T-helper 17 cell (primary cell): Measurements from ENCODE around the gene C11orf54. TPM values are rescaled to one million over a fixed set of nuclear protein-coding genes. Genes with fewer than 3 reads are reported as not detected.
"Not testable (repeated sequence)": the region's sequence is repeated elsewhere in the genome, so short reads cannot be mapped to it uniquely, and the experiment has no call there.

ENCODE experiments used
- ATAC-seq: fragments of 150-1000 bp; cut with Tn5 transposase; 2 replicates; pipeline ENCODE4 v1.10.0; 2021; ENCODE audit warnings: mild to moderate bottlenecking, moderate library complexity
- DNase-seq, 3 donors: peaks; one replicate each; pipeline versions ENCODE4 v3.0.0 to v3.0.0-alpha.2; 2020 to 2021
- H3K9me3 ChIP-seq: one replicate; pipeline ENCODE4 v1.7.0; 2013; ENCODE audit warnings: low read length, mild to moderate bottlenecking; ENCODE audit not compliant: control insufficient read depth, poor library complexity, severe bottlenecking
- H3K27ac Mint-ChIP-seq: one replicate; pipeline ENCODE4 v1.8.0; 2022; ENCODE audit warnings: mild to moderate bottlenecking, moderate library complexity, mixed read lengths
- H3K27me3 Mint-ChIP-seq: one replicate; pipeline ENCODE4 v1.8.0; 2022; ENCODE audit warnings: mixed read lengths
- H3K36me3 Mint-ChIP-seq: one replicate; pipeline ENCODE4 v1.8.0; 2022; ENCODE audit warnings: low read depth, mixed read lengths
- H3K4me1 Mint-ChIP-seq: one replicate; pipeline ENCODE4 v1.8.0; 2022; ENCODE audit warnings: mild to moderate bottlenecking, mixed read lengths
- H3K4me3 Mint-ChIP-seq: one replicate; pipeline ENCODE4 v1.8.0; 2022; ENCODE audit warnings: mild to moderate bottlenecking, moderate library complexity, mixed read lengths
- total RNA-seq, 4 donors: library from RNA in 2 of 4; stranded (reverse) in 2 of 4; gene quantifications; one replicate each; pipeline ENCODE4 v1.2.3 and lab custom pipeline; 2022 to 2026

The C11orf54 gene
- total RNA-seq, 2 donors from 2014 or later, result 12.1 to 13.9 TPM

DNA sequence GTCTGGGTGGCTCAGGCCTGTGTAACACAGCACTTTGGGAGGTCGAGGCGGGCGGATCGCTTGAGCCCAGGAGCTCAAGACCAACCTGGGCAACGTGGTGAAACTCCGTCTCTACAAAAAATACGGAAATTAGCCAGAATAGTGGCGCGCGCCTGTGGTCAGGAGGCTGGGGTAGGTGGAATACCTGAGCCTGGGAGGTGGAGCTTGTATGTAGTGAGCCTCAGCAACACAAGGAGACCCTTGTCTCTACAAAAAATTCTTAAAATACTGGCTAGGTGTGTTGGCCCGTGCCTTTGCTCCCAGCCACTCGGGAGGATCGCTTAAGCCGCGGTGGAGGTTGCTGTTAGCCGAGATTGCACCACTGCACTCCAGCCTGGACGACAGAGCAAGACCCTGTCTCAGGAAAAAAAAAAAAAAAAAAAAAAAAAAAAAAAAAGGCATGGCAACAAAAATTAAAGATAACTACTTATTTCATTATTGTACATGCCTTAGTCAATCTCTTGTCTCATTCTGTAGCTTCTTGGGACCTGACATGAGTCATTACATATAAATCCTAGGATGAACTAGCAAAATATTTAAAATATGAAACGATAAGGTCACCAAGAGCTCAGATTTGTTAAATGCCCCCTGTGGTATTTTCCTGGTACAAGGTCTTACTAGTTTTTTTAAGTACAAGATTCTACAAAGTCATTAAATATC is 1.3 kb upstream of the C11orf54 start:
- H3K9me3 ChIP-seq, result no peaks in the 10 kb centered on the region
- Mint-ChIP-seq H3K27ac (peak overlapping the region; percentile 99), H3K36me3 (peaks cover 6% of the 10 kb centered on the region), H3K4me1 (peaks cover 57% of the 10 kb centered on the region), H3K27me3 (no peaks in the 10 kb centered on the region), H3K4me3 (peak overlapping the region; percentile 99)
- DNase-seq, result peak in 2 of 3 donors; percentile 20 to 26
- ATAC-seq, result no peak

DNA sequence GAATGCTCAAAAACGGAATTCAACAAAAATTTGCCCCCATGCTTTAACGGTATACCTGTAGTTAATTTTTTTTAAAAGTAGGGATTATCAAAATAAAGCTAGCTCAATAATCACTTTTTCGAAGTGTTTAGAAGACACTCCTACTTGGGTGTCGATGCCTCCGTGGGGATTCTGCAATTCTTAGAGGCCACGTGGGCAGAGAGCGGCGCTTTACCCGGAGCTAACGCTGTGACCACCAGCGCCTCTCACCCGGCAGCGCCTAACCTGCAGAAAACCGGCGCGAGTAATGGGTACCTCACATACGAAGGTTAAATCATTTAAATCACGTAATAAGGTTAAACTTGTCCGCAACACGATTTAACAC is 760 bp upstream of the C11orf54 start:
- Mint-ChIP-seq H3K4me1 (peaks cover 56% of the 10 kb centered on the region), H3K27me3 (no peaks in the 10 kb centered on the region), H3K27ac (peak overlapping the region; percentile 99), H3K36me3 (peaks cover 6% of the 10 kb centered on the region), H3K4me3 (peak overlapping the region; percentile 99)
- no peaks in the 10 kb centered on the region for H3K9me3 ChIP-seq
- ATAC-seq (peak; percentile 57), DNase-seq (peak; percentile 36 to 51 (median 46))

DNA sequence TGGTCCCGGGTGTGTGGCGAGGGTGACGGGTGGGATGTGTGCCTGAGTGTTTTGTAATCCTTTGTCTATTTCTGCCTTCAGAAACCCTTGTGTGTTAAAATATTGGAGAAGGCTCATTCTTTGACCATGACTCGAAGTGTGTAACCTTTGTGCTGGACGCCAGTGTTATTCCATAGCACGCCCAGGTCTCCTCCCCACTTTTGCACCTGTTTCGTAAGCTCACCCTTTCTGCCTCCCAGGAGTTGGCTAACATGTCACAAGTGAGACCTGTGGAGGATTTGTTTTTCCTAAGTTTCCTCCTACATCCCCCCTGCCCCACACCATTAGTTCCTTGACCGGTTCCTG is 382 bp downstream of the C11orf54 start:
- H3K4me3 Mint-ChIP-seq, result peak overlapping the region; percentile 99
- peaks cover 3% of the 10 kb centered on the region for H3K36me3 Mint-ChIP-seq
- H3K27me3 Mint-ChIP-seq, result no peaks in the 10 kb centered on the region
- no peaks in the 10 kb centered on the region for H3K9me3 ChIP-seq
- peak; percentile 15 for ATAC-seq
- H3K27ac Mint-ChIP-seq, result peak overlapping the region; percentile 99
- no peak for DNase-seq
- peaks cover 50% of the 10 kb centered on the region for H3K4me1 Mint-ChIP-seq

DNA sequence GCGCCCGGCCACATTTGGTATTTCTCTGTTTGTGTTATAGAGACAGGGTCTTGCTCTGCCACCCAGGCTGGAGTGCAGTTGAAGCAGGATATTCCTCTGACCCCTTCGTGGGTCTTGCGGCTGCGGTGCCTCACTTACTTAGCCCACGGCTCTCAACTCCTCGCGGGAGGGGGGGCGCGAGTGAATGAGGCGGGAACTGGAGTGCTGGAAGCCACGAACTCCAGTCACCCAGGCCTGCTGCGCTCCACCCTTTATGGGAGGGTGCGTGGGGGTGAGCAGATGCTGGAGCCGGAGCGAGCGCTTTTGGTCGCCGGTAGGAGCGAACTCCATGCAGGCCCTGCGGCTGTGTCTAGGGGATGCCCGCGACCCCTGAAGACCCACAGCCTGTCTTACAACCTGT is 1.8 kb downstream of the C11orf54 start:
- no peak for DNase-seq
- Mint-ChIP-seq H3K27me3 (no peaks in the 10 kb centered on the region), H3K4me3 (peak overlapping the region; percentile 76), H3K4me1 (peaks cover 38% of the 10 kb centered on the region), H3K36me3 (peaks cover under 1% of the 10 kb centered on the region), H3K27ac (peak overlapping the region; percentile 99)
- H3K9me3 ChIP-seq, result no peaks in the 10 kb centered on the region
- no peak for ATAC-seq

DNA sequence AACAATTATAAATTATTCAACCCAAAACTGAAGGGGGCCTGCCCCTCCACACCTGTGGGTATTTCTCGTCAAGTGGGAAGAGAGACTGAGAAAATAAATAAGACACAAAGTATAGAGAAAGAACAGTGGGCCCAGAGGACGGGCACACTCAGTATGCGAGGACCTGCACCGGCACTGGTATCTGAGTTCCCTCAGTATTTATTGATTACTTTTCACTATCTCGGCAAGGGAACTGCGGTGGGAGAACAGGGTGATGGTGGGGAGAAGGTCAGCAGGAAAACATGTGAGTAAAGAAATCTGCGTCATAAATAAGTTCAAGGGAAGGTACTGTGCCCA is 3.2 kb downstream of the C11orf54 start:
- H3K4me3 Mint-ChIP-seq, result no peak overlapping the region
- H3K36me3 Mint-ChIP-seq, result no peaks in the 10 kb centered on the region

DNA sequence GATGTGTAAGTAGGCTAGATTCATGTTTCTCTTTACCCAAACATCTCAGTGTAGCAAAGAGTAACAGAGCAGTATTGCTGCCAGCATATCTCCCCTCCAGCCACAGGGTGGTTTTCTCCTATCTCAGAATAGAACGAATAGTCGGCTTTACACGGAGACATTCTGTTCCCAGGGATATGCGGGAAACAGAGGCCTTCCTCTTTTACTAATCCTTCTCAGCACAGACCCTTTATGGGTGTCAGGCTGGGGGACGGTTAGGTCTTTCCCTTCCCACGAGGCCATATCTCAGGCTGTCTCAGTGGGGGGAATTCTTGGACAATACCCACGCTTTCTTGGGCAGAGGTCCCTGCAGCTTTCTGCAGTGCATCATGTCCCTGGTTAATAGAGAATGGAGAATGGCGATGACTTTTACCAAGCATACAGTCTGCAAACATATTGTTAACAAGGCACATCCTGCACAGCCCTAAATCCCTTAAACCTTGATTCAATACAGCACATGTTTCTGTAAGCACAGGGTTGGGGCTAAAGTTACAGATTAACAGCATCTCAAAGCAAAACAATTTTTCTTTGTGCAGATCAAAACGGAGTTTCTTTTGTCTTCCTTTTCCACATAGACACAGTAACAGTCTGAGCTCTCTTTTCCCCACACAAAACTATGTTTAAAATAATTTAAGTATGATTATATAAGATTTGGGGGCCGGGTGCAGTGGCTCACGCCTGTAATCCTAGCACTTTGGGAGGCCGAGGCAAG is 3.7 kb downstream of the C11orf54 start:
- peak overlapping the region; percentile 54 for H3K27ac Mint-ChIP-seq
- H3K9me3 ChIP-seq, H3K36me3 Mint-ChIP-seq, H3K4me3 Mint-ChIP-seq, H3K27me3 Mint-ChIP-seq, ATAC-seq, DNase-seq: not testable (repeated sequence)
- peaks cover 22% of the 10 kb centered on the region for H3K4me1 Mint-ChIP-seq

More for the DNA sequence above, 3.2 kb downstream of the C11orf54 start:
- H3K27ac Mint-ChIP-seq, result peak overlapping the region; percentile 54
- ATAC-seq (no peak), DNase-seq (no peak)
- H3K27me3 Mint-ChIP-seq, result no peaks in the 10 kb centered on the region
- H3K9me3 ChIP-seq, result no peaks in the 10 kb centered on the region
- H3K4me1 Mint-ChIP-seq, result peaks cover 25% of the 10 kb centered on the region

DNA sequence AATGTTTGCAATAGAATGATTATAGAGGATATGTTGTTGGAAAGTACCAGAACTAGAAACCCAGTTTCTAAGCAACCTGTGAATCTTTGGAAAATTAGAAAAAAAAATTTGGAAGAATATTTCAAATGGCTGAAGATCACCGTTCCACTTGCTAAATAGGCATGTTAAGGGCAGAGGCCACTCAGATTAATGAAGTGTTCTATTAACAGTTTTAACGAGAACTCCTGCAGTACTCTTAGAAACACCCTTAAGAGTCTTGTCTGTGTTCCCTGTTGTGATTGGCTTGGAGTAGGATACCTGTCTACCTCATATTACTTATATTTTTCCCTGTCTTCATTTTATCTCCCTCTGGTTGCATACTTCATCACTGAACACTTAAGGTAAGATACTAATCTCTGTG is 4.6 kb downstream of the C11orf54 start:
- Mint-ChIP-seq H3K36me3 (no peaks in the 10 kb centered on the region), H3K27ac (no peak overlapping the region), H3K27me3 (no peaks in the 10 kb centered on the region), H3K4me1 (peaks cover 16% of the 10 kb centered on the region), H3K4me3 (no peak overlapping the region)
- DNase-seq (no peak), ATAC-seq (no peak)
- H3K9me3 ChIP-seq, result no peaks in the 10 kb centered on the region

DNA sequence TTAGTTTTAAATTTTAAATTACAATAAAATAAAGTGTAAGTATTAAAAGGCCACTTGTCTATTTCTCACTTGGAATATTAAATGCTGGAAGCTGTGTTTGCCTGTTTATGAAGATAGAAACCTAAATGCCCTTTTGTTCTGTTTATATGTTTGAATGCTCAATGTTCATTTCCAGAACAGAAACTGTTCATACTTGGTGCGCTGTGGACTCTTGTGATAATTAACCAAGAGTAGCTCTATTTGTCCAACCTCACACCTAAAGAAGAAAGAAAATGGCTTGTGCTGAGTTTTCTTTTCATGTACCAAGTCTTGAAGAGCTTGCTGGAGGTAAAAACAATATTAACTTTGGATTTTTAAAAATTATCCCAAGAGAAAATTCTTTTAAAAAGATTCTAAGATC is 5.7 kb downstream of the C11orf54 start:
- no peaks in the 10 kb centered on the region for H3K27me3 Mint-ChIP-seq
- H3K36me3 Mint-ChIP-seq, result no peaks in the 10 kb centered on the region
- H3K27ac Mint-ChIP-seq, result no peak overlapping the region
- ATAC-seq (no peak), DNase-seq (no peak)
- H3K4me3 Mint-ChIP-seq, result no peak overlapping the region
- no peaks in the 10 kb centered on the region for H3K9me3 ChIP-seq
- H3K4me1 Mint-ChIP-seq, result peaks cover 12% of the 10 kb centered on the region

DNA sequence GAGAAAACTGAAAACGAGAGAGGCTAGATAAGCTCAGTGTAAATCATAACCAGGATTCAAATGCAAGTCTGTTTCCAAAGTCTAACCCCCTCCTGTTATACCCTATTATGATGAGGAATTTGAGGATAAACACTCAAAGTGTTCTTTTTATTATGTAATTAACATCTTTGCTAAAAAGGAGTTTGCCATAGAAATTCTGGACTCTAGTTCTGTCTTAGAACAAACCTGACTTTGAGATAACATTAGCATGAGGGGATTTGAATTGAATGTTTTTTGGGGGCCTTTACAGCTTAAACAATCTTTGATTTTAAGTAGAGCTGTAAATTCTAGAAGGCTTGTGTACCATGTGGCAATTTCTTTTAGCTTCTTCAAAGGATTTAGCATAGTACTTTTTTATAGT is 9.5 kb downstream of the C11orf54 start:
- H3K9me3 ChIP-seq, result no peaks in the 10 kb centered on the region
- Mint-ChIP-seq H3K4me3 (no peak overlapping the region), H3K27ac (no peak overlapping the region), H3K36me3 (peaks cover 3% of the 10 kb centered on the region), H3K27me3 (no peaks in the 10 kb centered on the region), H3K4me1 (peaks cover 4% of the 10 kb centered on the region)
- DNase-seq (no peak), ATAC-seq (no peak)

DNA sequence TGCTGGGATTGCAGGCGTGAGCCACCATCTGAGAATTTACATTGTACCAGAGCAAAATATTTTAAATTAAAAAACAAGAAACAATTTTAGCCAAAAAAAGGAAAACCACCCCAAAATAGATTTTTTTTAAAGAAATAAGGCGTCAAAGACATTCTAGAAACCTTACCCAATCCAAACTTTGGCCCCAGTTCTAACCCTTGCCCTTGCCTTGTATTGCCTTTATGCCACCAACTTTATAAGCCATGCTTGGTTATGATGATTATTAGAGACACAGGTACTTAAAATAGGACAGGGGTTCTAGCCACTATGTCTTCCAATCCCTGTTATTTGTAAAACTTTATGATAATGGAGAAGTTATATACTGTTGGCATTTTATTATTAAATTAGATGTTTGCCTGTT is 11.8 kb downstream of the C11orf54 start:
- no peaks in the 10 kb centered on the region for H3K27me3 Mint-ChIP-seq
- H3K4me3 Mint-ChIP-seq, result no peak overlapping the region
- DNase-seq (no peak), ATAC-seq (no peak)
- no peak overlapping the region for H3K27ac Mint-ChIP-seq
- H3K4me1 Mint-ChIP-seq, result peaks cover 4% of the 10 kb centered on the region
- H3K36me3 Mint-ChIP-seq, result peaks cover 3% of the 10 kb centered on the region
- H3K9me3 ChIP-seq, result no peaks in the 10 kb centered on the region

DNA sequence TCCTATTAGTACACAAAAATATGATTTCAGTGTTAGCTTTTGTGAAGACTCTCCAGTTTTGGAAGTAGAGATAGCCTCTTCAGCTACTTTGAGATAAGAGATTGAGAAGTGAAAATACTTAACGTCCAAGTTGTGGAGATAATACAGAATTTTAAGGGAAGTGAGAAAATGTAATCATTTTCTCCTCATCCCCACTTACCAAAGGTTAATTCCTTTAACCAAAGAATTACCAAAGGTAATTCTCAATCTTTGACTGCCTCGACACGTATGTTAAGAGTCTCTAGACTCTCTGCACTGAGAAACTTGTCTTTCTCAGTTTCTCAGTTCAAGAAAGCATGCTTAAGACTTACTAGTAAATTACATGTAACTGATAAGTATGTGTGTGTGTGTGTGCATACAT is 15.3 kb downstream of the C11orf54 start:
- peaks cover 3% of the 10 kb centered on the region for H3K36me3 Mint-ChIP-seq
- peaks cover 2% of the 10 kb centered on the region for H3K4me1 Mint-ChIP-seq
- H3K27ac Mint-ChIP-seq, result no peak overlapping the region
- H3K9me3 ChIP-seq, result no peaks in the 10 kb centered on the region
- DNase-seq (no peak), ATAC-seq (no peak)
- H3K4me3 Mint-ChIP-seq, result no peak overlapping the region
- no peaks in the 10 kb centered on the region for H3K27me3 Mint-ChIP-seq

DNA sequence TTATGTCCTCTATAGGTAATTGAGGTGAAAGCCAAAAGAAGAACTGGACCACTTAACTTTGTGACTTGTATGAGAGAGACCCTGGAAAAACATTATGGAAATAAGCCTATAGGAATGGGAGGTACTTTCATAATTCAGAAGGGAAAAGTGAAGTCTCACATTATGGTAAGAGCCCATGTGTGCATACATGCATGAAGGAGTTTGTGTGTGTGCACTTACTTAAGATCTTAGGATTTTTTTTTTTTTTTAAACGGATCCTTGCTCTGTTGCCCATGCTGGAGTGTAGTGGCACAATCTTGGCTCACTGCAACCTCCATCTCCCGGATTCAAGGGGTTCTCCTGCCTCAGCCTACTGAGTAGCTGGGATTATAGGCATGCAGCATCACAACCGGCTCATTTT is 15.8 kb downstream of the C11orf54 start:
- peaks cover 1% of the 10 kb centered on the region for H3K4me1 Mint-ChIP-seq
- H3K27ac Mint-ChIP-seq, result no peak overlapping the region

DNA sequence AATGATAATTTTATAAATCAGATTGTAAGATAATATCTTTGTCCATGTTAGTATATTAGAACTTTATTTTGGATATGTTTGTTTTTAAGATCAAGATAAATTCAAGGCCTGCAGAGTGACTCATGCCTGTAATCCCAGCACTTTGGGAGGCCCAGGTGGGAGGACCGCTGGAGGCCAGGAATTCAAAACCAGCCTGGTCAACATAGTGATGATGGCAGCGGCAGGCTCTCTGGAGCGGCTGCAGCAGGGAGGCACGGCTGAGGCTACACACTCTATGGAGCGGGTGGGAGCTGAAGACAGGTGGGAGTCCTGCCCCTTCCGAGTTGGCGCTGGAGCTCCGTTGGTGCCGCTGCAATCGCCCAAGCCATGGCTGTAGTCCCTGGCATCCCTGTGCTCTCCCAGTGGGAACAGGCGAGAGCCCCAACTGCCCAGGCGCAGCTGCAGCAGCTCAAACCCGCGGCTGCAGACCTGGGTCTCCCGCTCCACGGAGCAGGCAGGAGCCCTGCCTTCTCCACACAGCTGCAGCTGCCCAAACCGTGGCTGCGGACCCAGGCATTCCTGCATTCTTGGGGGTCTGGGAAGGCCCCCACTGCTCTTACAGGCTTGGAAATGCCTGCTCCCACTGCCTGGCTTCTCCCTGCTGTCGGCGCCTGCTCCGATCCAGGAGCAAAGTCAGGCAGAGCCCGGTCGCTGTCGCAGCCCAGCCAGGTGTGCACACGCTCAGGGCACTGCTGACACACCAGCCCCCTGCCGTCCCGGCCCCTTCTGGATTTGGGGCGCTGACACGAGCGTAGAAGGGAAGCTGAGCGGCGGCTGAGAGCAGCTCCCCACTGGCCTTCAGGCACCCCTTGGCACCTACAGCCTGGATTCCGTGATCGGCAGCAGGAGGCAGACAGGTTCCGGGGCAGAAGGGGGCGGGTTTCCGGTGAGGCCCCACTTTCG is 16.7 kb downstream of the C11orf54 start:
- DNase-seq, result no peak
- H3K27ac Mint-ChIP-seq, result no peak overlapping the region
- H3K36me3 Mint-ChIP-seq, result no peaks in the 10 kb centered on the region
- no peaks in the 10 kb centered on the region for H3K9me3 ChIP-seq
- no peak overlapping the region for H3K4me3 Mint-ChIP-seq
- no peaks in the 10 kb centered on the region for H3K27me3 Mint-ChIP-seq
- no peaks in the 10 kb centered on the region for H3K4me1 Mint-ChIP-seq
- ATAC-seq, result no peak

More for the DNA sequence above, 15.8 kb downstream of the C11orf54 start:
- Mint-ChIP-seq H3K36me3 (peaks cover 2% of the 10 kb centered on the region), H3K27me3 (no peaks in the 10 kb centered on the region), H3K4me3 (no peak overlapping the region)
- no peaks in the 10 kb centered on the region for H3K9me3 ChIP-seq
- DNase-seq (no peak), ATAC-seq (no peak)
